Peyer's patch (tissue), 4 donors: ENCODE data around the gene NPAS4.

Source experiments
- POLR2A ChIP-seq, 2 donors: fragments of 450-650 bp; IDR thresholded peaks; one replicate each; pipeline ENCODE4 v1.5.1; 2017; ENCODE audit warnings: antibody characterized with exemption in 2 of 2, mild to moderate bottlenecking in 2 of 2, moderate library complexity in 2 of 2
- TF ChIP-seq, protein P1 (sequence below), 6 experiments: fragments of 450-650 bp in 4 of 6; fragments of 200-600 bp in 2 of 6; sonication (generic) in 1 of 6; IDR thresholded peaks; one replicate each; pipeline ENCODE4 v1.5.1; 2017 to 2019; ENCODE audit warnings: antibody characterized with exemption in 6 of 6, mild to moderate bottlenecking in 3 of 6, moderate library complexity in 1 of 6

DNA sequence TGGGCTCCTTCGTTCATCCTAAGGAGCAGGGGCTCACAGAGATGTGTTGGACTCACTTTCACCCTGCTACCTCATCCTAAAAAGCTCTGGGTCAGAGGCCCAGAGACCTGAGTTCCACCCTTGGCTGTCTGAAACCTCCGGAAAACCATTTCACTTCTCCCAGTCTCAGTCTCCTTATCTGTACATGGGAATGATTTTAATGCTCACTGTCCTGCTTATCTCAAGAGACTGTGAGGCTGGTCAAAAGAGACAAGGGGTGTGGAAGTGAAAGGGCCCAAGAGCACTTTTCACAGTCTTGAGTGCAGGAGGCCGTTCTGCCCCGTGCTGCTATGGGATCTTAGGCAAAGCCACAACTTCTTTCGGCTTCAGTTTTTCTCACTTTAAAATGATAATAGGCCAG, 13.2 kb upstream of the NPAS4 start:
- TF ChIP-seq, protein P1, sequence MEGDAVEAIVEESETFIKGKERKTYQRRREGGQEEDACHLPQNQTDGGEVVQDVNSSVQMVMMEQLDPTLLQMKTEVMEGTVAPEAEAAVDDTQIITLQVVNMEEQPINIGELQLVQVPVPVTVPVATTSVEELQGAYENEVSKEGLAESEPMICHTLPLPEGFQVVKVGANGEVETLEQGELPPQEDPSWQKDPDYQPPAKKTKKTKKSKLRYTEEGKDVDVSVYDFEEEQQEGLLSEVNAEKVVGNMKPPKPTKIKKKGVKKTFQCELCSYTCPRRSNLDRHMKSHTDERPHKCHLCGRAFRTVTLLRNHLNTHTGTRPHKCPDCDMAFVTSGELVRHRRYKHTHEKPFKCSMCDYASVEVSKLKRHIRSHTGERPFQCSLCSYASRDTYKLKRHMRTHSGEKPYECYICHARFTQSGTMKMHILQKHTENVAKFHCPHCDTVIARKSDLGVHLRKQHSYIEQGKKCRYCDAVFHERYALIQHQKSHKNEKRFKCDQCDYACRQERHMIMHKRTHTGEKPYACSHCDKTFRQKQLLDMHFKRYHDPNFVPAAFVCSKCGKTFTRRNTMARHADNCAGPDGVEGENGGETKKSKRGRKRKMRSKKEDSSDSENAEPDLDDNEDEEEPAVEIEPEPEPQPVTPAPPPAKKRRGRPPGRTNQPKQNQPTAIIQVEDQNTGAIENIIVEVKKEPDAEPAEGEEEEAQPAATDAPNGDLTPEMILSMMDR (IDR thresholded peaks at IDR 0.05) = no peak
- TF ChIP-seq POLR2A (IDR thresholded peaks at IDR 0.05) = no peak
